GM12892 (cell line): ENCODE measurements around the gene NANS.
"Not testable (repeated sequence)": the region's sequence is repeated elsewhere in the genome, so short reads cannot be mapped to it uniquely, and the experiment has no call there.

Experiments
- DNase-seq: peaks from one replicate; pipeline ENCODE4 v3.0.0; 2011; ENCODE audit not compliant: insufficient read length
- FAIRE-seq: peaks from 2 replicates; lab custom pipeline; 2011; peaks lifted over from hg19 to GRCh38; lab: Jason Lieb, UNC
- POLR2A ChIP-seq: IDR thresholded peaks from 2 replicates; pipeline ENCODE4 v1.6.1; 2011; ENCODE audit warnings: low read depth, low read length, control low read depth
- POLR2AphosphoS5 ChIP-seq: IDR thresholded peaks from 2 replicates; pipeline ENCODE4 v1.6.1; 2011; ENCODE audit warnings: low read depth, low read length, control low read depth
- TAF1 ChIP-seq: IDR thresholded peaks from 2 replicates; pipeline ENCODE4 v1.6.1; 2011; ENCODE audit warnings: low read depth, mild to moderate bottlenecking, control low read depth, low read length, borderline replicate concordance

NANS gene

GRCh38 chr9:98099346-98099745 is 42.8 kb downstream of the NANS start:
- no peak for TF ChIP-seq POLR2A
- TF ChIP-seq POLR2AphosphoS5 = no peak
- TF ChIP-seq TAF1 = no peak

GRCh38 chr9:98099898-98100297 is 43.4 kb downstream of the NANS start:
- FAIRE-seq = peak; percentile 74
- TF ChIP-seq POLR2A (no peak), TAF1 (no peak), POLR2AphosphoS5 (no peak)
- no peak for DNase-seq

More at GRCh38 chr9:98099346-98099745, 42.8 kb downstream of the NANS start:
- DNase-seq = no peak
- FAIRE-seq = no peak

- no peak for DNase-seq
- FAIRE-seq = no peak
- TF ChIP-seq TAF1 (no peak), POLR2AphosphoS5 (no peak), POLR2A (no peak)
These were observed 43.9 kb downstream of the NANS start for GRCh38 chr9:98100456-98100855.

GRCh38 chr9:98101416-98101815 is 44.9 kb downstream of the NANS start:
- no peak for TF ChIP-seq TAF1
- no peak for TF ChIP-seq POLR2AphosphoS5
- no peak for TF ChIP-seq POLR2A
- no peak for DNase-seq

GRCh38 chr9:98101868-98102273 is 45.3 kb downstream of the NANS start:
- FAIRE-seq (peak; percentile 98), DNase-seq (peak; percentile 64)
- TF ChIP-seq POLR2A = peak; percentile 61; the same call in 1 of the 2 replicates
- no peak for TF ChIP-seq TAF1
- TF ChIP-seq POLR2AphosphoS5 = peak; percentile 55; the same call in 1 of the 2 replicates

More at GRCh38 chr9:98101416-98101815, 44.9 kb downstream of the NANS start:
- no peak for FAIRE-seq

- FAIRE-seq (no peak), DNase-seq (no peak)
- TF ChIP-seq POLR2AphosphoS5 (no peak), TAF1 (no peak), POLR2A (no peak)
These were observed 47.9 kb downstream of the NANS start for GRCh38 chr9:98104445-98104881.

GRCh38 chr9:98105006-98105405 is 48.5 kb downstream of the NANS start:
- no peak for DNase-seq
- TF ChIP-seq POLR2A (no peak), TAF1 (no peak), POLR2AphosphoS5 (no peak)
- peak; percentile 54 for FAIRE-seq

GRCh38 chr9:98107926-98108325 is 51.4 kb downstream of the NANS start:
- FAIRE-seq (no peak), DNase-seq (no peak)
- TF ChIP-seq TAF1 = no peak
- no peak for TF ChIP-seq POLR2AphosphoS5
- no peak for TF ChIP-seq POLR2A

- no peak for DNase-seq
- TF ChIP-seq TAF1 (no peak), POLR2AphosphoS5 (no peak), POLR2A (no peak)
- FAIRE-seq = peak; percentile 76
These were observed 52.0 kb downstream of the NANS start for GRCh38 chr9:98108531-98109031.

- no peak for TF ChIP-seq POLR2AphosphoS5
- no peak for TF ChIP-seq POLR2A
- no peak for TF ChIP-seq TAF1
These were observed 52.5 kb downstream of the NANS start for GRCh38 chr9:98109052-98109451.

GRCh38 chr9:98117097-98117496 is 60.6 kb downstream of the NANS start:
- not testable (repeated sequence) for FAIRE-seq, DNase-seq

More at GRCh38 chr9:98109052-98109451, 52.5 kb downstream of the NANS start:
- FAIRE-seq (no peak), DNase-seq (no peak)

GRCh38 chr9:98117984-98118639 is 61.6 kb downstream of the NANS start:
- TF ChIP-seq POLR2AphosphoS5 = 0 out of 2 replicates have a peak, but pooled peaks have one; percentile 5
- TF ChIP-seq TAF1 = no peak
- DNase-seq (no peak), FAIRE-seq (peak; percentile 89)
